Urinary bladder (tissue), 4 donors: Measurements from ENCODE around the gene PDCD1. TPM values are rescaled to one million over a fixed set of nuclear protein-coding genes. Genes with fewer than 3 reads are reported as not detected.

Experiments
- DNase-seq: peaks from one replicate; pipeline ENCODE4 v3.0.0-alpha.2; 2015; ENCODE audit errors: extremely low spot score
- H3K27ac ChIP-seq: one replicate; pipeline ENCODE4 v1.5.1; 2013; ENCODE audit warnings: low read depth, mild to moderate bottlenecking, moderate library complexity
- H3K36me3 ChIP-seq: one replicate; pipeline ENCODE4 v1.6.1; 2013; ENCODE audit warnings: mild to moderate bottlenecking, moderate library complexity; ENCODE audit not compliant: insufficient read depth
- H3K4me1 ChIP-seq: one replicate; pipeline ENCODE4 v1.6.1; 2013; ENCODE audit warnings: mild to moderate bottlenecking, moderate library complexity; ENCODE audit not compliant: insufficient read depth
- H3K4me3 ChIP-seq: one replicate; pipeline ENCODE4 v1.5.1; 2013; ENCODE audit warnings: low read depth, low read length
- WGBS: extraction: QIAGEN DNeasy Blood & Tissue Kit; methylation state at CpG from one replicate; pipeline ENCODE4 v1.1.7; 2013; 5-methylcytosine and 5-hydroxymethylcytosine counted together
- polyA plus RNA-seq: library from polyadenylated mRNA; stranded (reverse); fragments of 200-250 nt; gene quantifications from one replicate; pipeline ENCODE4 v1.2.3, GENCODE V29; 2013
- total RNA-seq: library from RNA; depleted of rRNA; stranded (reverse); fragments of >200 nt; gene quantifications from one replicate; pipeline ENCODE4 v1.2.3, GENCODE V29; 2014
- donor health status: healthy with polysubstance abuse.
- donor health status: healthy.

PDCD1 gene
- total and polyA plus RNA-seq, 2 donors, result 0.29 TPM; not detected in 1

DNA sequence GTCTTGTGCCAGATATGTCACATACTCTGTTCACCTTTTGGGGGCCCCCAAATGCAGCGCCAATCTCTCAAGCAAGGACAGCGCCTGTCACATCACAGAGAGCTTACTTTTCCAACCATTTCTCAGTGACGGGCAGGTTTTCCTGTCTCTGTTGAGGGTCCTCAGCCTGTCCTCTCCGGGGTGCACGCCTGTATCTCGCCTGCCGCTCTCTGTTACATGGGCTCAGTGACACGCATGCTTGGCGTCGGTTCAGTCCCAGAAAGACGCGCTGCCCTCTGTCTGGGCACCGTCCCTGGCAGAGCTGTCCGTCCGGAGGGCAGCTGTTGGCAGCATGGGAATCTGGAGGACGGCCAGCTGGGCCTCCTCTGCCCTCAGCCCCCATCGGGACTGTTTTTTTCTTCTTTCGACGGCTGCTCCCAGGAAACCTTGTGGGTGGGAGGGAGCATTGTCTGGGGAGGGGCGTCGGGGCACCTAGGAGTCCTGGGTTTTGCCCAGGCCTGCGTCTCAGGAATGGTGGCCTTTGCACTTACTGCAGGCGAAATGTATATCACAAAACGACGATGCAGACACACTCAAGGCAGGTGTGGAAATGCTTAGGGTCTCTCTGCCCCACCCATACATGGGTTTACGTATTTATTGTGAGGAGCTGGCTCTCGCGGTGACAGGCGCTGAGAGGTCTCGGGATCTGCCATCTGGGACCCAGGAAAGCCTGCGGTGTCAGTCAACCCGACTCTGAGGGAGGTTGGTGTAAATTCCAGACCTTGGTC lies 41.7 kb upstream of the PDCD1 start:
- DNase-seq, result no peak
- Histone ChIP-seq H3K4me3 (no peak overlapping the region), H3K36me3 (no peaks in the 10 kb centered on the region), H3K4me1 (no peaks in the 10 kb centered on the region), H3K27ac (no peak overlapping the region)
- 85% methylated on average over 32 of the region's 32 CpGs for WGBS

GRCh38 chr2:241898463-241899270 lies 40.0 kb upstream of the PDCD1 start:
- Histone ChIP-seq H3K4me3 (no peak overlapping the region), H3K27ac (no peak overlapping the region), H3K36me3 (no peaks in the 10 kb centered on the region), H3K4me1 (no peaks in the 10 kb centered on the region)
- DNase-seq, result no peak
- WGBS, result 84% methylated on average over 30 of the region's 30 CpGs

- H3K27ac ChIP-seq, result no peak overlapping the region
- DNase-seq, result no peak
- 89% methylated on average over 17 of the region's 17 CpGs for WGBS
- H3K4me1 ChIP-seq, result no peaks in the 10 kb centered on the region
- no peak overlapping the region for H3K4me3 ChIP-seq
- no peaks in the 10 kb centered on the region for H3K36me3 ChIP-seq
Measured at GRCh38 chr2:241897231-241897916, 38.7 kb upstream of the PDCD1 start.

DNA sequence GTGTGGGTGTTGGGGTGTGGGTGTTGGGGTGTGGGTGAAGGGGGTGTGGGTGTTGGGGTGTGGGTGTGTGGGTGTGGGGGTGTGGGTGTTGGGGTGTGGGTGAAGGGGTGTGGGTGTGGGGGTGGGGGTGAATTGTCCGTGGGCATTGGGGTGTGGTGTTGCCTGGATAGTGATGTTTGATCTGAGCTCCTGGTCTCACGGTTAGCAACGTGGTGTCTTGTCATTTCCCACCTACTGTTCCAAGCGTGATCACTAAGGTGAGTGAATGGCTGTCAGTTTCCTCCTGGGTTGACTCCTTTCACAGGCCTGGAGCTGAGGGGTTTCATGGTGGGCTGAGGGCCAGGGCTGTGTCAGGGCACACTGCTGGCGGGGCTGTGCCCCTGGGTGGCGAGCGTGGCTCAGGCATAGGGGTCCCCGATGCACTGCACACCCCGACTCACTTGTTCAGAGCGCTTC lies 38.1 kb upstream of the PDCD1 start:
- 83% methylated on average over 10 of the region's 10 CpGs for WGBS
- Histone ChIP-seq H3K27ac (no peak overlapping the region), H3K4me3 (no peak overlapping the region), H3K4me1 (no peaks in the 10 kb centered on the region), H3K36me3 (no peaks in the 10 kb centered on the region)
- no peak for DNase-seq

DNA sequence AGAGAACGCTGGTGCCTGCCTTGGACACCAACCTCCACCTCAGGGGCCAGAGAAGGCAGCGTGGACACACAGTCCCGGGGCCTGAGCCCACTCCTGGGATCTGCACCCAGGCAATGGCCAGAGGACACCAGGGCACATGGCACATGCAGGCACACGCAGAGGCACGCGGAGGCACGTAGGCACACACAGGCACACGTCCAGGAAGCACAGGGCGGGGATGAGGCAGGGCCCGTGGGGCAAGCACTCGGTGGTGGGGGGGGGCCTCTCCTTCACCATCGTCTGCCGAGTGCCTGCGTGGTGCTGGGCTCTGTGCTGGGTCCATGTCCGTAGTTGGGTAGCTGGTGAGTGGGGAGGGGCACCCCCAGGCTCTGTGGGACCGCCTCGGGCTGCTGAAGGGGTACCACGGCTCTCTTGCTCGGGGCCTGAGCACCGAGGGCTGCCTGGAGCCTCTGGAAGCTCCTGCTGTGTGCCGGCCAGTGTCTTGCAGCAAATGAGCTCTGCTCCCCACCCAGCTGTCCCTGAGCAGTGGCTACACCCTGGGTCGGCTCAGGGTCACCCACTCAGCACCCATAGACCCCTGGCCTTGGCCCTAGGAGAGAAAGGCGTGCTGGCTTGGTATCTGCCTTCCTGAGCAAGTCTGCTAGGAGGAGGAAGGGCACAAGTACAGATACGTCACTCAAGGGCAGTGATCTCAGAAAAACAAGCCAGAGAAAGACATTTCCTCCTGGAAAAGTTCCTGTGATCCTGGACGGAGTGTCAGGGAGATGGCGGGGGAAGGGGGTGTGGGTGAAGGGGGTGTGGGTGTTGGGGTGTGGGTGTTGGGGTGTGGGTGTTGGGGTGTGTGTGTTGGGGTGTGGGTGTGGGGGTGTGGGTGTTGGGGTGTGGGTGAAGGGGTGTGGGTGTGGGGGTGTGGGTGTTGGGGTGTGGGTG lies 37.3 kb upstream of the PDCD1 start:
- no peak for DNase-seq
- 65% methylated on average over 26 of the region's 26 CpGs for WGBS
- peak overlapping the region; percentile 70 for H3K27ac ChIP-seq
- no peaks in the 10 kb centered on the region for H3K4me1 ChIP-seq
- H3K36me3 ChIP-seq, result no peaks in the 10 kb centered on the region
- H3K4me3 ChIP-seq, result no peak overlapping the region

DNA sequence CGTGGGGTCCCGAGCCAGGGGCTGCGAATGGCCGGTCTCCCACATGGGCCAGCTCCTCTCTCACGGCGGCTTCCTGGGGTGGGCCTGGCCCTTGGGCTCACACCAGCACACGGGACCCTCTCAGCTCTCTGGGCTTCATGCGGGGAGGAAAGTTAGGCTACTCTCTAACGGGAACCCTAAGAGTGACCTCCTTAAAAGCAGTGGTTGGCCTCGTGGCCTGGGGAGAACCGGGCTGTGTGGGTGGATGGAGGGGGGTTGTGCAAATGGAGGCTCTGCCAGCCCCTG lies 36.7 kb upstream of the PDCD1 start:
- no peak for DNase-seq
- Histone ChIP-seq H3K27ac (peak overlapping the region; percentile 70), H3K36me3 (no peaks in the 10 kb centered on the region), H3K4me1 (no peaks in the 10 kb centered on the region), H3K4me3 (no peak overlapping the region)
- WGBS, result 92% methylated on average over 11 of the region's 11 CpGs

DNA sequence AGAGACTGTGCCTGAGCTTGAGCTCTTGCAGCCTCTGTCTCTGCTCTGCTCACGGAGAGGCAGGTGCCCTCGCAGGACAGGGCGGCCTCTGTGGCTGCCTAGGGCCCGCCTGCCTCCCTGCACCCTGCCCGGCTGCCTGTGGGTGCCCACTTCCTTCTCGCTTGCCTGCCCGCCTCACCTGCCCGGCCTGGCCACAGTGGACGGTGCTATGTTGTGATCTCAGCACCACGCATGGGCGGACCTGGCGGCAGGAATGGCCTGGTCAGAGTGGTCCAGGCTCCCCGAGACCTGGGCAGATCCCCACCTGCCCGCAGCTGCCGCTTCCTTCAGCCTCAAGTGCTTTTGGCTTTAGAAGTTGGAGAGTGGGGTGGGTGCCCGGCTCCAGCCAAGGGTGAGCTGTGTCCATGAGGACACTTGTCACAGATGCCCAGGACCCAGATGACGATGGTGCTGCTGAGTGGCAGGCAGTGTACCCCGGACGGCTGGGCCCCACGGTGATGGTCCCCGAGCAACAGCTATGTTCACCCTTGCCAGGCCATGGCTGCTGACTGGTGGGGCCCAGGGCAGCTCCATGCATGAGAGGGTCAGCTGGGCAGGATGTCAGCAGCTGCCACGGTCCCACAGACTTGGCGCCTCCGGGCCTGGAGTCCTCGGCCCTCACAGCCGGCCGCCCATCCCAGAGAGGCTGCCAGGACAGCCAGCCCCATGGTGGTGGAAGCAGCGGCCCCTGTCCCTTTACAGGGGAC lies 36.2 kb upstream of the PDCD1 start:
- 92% methylated on average over 28 of the region's 28 CpGs for WGBS
- no peak overlapping the region for H3K27ac ChIP-seq
- DNase-seq, result no peak

DNA sequence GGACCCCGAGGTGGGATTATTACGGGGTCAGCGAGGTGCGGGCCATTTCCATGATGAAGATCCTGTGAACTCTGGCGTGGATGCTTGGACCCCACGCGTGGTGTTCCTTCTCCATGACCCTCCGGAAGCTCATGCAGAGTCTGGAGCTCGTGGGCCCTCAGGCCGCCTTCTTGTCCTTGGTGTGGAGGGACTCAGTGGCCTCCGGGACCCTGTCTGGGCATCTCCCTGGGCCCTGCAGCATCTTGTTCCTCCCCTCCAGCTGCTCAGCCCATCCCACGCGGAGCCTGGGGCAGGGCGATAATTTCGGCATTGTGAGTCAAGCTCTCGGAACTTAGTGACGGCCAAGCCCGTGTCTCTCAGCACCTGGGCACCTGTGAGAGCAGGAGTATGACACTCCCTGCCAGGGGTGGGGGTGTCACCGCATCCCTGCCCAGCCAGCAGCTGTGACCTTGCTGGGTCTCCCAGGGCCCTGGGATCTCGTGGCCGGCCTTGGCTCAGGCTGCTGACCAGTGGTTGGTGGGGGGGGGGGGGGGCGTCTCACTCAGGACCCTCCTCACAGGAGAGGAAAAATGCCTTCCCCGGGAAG lies 35.5 kb upstream of the PDCD1 start:
- 87% methylated on average over 23 of the region's 23 CpGs for whole genome bisulfite sequencing
- no peak for DNase-seq
- Histone ChIP-seq H3K4me1 (no peaks in the 10 kb centered on the region), H3K27ac (no peak overlapping the region), H3K4me3 (no peak overlapping the region), H3K36me3 (no peaks in the 10 kb centered on the region)

More for the DNA sequence above, 36.2 kb upstream of the PDCD1 start:
- no peaks in the 10 kb centered on the region for H3K4me1 ChIP-seq
- no peaks in the 10 kb centered on the region for H3K36me3 ChIP-seq
- H3K4me3 ChIP-seq, result no peak overlapping the region

GRCh38 chr2:241893265-241893664 lies 34.6 kb upstream of the PDCD1 start:
- Histone ChIP-seq H3K36me3 (no peaks in the 10 kb centered on the region), H3K4me3 (no peak overlapping the region), H3K27ac (no peak overlapping the region), H3K4me1 (no peaks in the 10 kb centered on the region)
- DNase-seq, result no peak
- WGBS, result 88% methylated on average over 16 of the region's 16 CpGs

- no peak for DNase-seq
- Histone ChIP-seq H3K4me3 (no peak overlapping the region), H3K36me3 (no peaks in the 10 kb centered on the region), H3K27ac (no peak overlapping the region), H3K4me1 (no peaks in the 10 kb centered on the region)
- WGBS, result 44% methylated on average over 22 of the region's 22 CpGs
Measured at GRCh38 chr2:241892299-241893137, 33.8 kb upstream of the PDCD1 start.

GRCh38 chr2:241891988-241892298 lies 33.2 kb upstream of the PDCD1 start:
- 60% methylated on average over 3 of the region's 3 CpGs for WGBS
- Histone ChIP-seq H3K4me3 (no peak overlapping the region), H3K27ac (no peak overlapping the region), H3K4me1 (no peaks in the 10 kb centered on the region), H3K36me3 (no peaks in the 10 kb centered on the region)
- no peak for DNase-seq
